ENCODE measurements around the gene ADGRG1. TPM values are rescaled to one million over a fixed set of nuclear protein-coding genes. Genes with fewer than 3 reads are reported as not detected.

The ADGRG1 gene
- total RNA-seq, 1 donor from 2014 or later, result 19.7 TPM

DNA sequence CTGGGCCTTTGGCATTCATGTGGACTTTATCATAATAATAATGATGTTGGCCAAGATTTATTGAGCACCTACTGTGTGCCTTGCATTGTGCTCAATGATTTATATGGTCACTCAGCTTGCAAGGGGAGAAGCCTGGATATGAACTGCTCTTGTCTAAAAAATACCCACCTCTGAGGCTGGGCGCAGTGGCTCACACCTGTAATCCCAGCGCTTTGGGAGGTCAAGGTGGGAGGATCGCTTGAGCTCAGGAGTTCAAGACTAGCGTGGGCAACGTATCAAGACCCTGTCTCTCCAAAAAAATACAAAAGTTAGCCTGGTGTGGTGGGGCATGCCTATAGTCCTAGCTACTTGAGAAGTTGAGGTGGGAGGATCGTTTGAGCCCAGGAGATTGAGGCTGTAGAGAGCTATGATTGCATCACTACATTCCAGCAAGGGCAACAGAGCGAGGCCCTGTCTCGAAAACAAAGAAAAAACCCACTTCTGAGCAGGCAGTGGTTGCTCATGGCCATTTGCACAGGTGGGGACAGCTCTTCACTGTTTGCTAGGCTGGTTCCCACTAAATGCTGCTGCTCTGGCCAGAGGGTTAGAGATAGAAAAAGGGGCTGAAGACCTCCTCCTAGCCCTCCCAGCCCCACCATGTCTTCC lies 4.3 kb upstream of the ADGRG1 start:
- Mint-ChIP-seq H3K4me1 (ENCODE audit: low read depth) (peaks cover 20% of the 10 kb centered on the region), H3K27ac (no peak overlapping the region)

DNA sequence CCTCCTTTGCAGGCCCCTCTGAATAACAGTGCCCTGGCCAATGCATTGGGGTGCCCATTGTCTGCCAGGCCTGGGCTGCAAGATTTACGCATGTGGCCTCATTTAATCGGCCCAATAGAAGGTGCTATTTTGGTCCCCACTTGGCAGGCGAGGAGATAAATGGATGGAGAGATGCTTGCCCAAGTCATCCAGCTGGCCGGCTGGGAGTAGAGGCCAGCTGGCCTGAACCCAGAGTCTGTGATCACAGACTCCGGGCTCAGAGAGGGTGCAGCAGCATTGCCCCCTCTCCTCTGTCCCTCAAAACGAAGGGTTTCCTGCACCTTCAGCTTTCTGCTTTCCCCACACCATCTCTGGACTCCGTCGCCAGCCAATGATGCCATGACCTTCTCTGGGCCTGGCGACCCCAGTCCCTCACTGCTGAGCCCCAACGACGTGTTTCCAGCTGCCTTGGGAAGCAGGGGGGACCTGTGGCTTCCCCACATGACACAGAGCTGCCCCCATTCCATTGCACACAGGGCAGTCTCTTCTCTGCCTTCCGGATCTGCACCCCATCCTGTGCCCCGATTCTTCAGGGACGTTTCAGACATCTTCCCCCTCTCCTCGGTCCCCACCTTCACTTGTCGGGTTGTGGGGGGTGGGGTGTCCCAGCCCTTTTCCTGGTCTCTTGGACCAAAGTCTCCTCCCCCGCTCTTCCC lies 3.5 kb upstream of the ADGRG1 start:
- Mint-ChIP-seq H3K36me3 (ENCODE audit: insufficient read depth) (no peaks in the 10 kb centered on the region), H3K27me3 (peaks cover 27% of the 10 kb centered on the region), H3K9me3 (ENCODE audit: low read depth) (no peaks in the 10 kb centered on the region), H3K27ac (peak overlapping the region; percentile 49), H3K4me3 (ENCODE audit: low read depth) (no peak overlapping the region), H3K4me1 (ENCODE audit: low read depth) (peaks cover 13% of the 10 kb centered on the region)
- DNase-seq (ENCODE audit: low spot score, unreplicated experiment), result no peak
- TF ChIP-seq, protein P1, sequence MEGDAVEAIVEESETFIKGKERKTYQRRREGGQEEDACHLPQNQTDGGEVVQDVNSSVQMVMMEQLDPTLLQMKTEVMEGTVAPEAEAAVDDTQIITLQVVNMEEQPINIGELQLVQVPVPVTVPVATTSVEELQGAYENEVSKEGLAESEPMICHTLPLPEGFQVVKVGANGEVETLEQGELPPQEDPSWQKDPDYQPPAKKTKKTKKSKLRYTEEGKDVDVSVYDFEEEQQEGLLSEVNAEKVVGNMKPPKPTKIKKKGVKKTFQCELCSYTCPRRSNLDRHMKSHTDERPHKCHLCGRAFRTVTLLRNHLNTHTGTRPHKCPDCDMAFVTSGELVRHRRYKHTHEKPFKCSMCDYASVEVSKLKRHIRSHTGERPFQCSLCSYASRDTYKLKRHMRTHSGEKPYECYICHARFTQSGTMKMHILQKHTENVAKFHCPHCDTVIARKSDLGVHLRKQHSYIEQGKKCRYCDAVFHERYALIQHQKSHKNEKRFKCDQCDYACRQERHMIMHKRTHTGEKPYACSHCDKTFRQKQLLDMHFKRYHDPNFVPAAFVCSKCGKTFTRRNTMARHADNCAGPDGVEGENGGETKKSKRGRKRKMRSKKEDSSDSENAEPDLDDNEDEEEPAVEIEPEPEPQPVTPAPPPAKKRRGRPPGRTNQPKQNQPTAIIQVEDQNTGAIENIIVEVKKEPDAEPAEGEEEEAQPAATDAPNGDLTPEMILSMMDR (IDR thresholded peaks at IDR 0.05; ENCODE audit: unreplicated experiment), result no peak

More for the DNA sequence above, 4.3 kb upstream of the ADGRG1 start:
- no peak for DNase-seq (ENCODE audit: low spot score, unreplicated experiment)
- H3K4me3 Mint-ChIP-seq (ENCODE audit: low read depth), result no peak overlapping the region
- H3K9me3 Mint-ChIP-seq (ENCODE audit: low read depth), result no peaks in the 10 kb centered on the region
- peaks cover 27% of the 10 kb centered on the region for H3K27me3 Mint-ChIP-seq
- TF ChIP-seq, protein P1 (IDR thresholded peaks at IDR 0.05; ENCODE audit: unreplicated experiment), result no peak
- no peaks in the 10 kb centered on the region for H3K36me3 Mint-ChIP-seq (ENCODE audit: insufficient read depth)

DNA sequence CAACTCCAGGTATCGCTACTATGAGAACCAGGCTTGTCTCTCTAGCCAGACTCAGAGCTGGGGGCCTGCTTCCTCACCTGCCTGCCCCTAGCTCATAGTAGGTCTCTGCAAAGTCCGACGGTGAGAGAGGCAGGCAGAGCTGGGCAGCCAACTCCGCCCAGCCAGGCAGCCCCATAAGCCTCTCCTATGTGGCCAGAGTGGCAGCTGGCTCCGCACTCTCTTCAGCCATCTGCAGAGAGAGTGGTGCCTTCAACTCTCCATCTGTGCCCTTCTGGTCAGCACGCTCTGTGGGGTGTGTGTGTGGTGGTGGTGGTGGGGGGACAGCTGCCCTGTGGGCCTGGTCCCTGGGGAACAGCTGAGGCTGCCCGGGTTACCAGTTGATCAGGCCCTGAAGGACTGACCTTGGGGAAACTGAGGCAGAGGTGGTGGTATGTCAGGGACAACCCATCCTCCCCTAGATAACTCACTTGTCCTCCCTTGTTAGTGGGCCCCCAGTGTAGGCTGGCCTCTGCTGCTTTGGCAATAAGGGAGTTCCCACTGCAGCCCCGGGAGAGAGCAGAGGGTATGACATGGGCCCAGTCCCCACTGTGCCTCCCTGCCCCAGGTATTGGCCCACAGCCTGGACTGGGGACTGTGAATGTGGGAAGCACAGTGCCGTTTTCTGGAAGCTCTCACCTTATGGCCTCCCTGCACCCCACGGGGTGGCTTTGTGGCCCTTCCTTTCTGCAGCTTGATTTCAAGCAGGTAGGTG lies 1.8 kb upstream of the ADGRG1 start:
- Mint-ChIP-seq H3K9me3 (ENCODE audit: low read depth) (no peaks in the 10 kb centered on the region), H3K36me3 (ENCODE audit: insufficient read depth) (no peaks in the 10 kb centered on the region), H3K27ac (no peak overlapping the region), H3K27me3 (peaks cover 37% of the 10 kb centered on the region), H3K4me3 (ENCODE audit: low read depth) (no peak overlapping the region), H3K4me1 (ENCODE audit: low read depth) (peaks cover 10% of the 10 kb centered on the region)
- TF ChIP-seq, protein P1 (IDR thresholded peaks at IDR 0.05; ENCODE audit: unreplicated experiment), result no peak
- DNase-seq (ENCODE audit: low spot score, unreplicated experiment), result no peak

DNA sequence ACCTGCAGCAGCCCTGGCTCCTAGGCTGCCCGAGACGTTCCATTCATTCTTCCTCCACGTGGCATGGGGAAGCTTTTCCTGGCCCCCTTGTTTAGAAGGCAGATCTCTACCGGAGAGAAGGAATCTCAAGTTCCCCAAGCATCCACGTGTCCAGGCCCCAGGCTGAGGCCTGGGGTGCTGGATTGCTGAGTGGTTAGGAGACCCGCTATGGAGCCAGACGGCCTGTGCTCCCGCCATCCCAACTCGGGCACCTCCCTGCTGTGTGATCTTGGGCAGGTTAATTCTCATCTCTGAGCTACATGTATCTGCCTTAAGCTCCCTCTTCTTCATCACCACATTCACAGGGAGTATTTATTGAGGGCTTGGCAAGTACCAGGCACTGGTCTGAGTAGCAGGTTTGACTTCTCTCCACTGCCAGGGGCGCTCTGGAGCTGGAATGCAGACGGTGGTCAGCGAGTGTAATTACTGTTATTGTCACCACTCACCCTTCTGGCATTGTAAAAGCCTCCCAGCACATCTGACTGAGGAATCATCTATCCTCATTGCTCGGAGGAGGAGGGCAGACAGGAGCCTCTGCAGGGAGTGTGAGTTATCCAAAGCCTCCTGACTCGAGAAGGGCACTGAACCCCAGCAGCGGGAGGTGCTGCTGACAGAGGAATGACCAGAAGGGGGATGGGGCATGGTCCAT lies 1.1 kb upstream of the ADGRG1 start:
- no peak overlapping the region for H3K4me3 Mint-ChIP-seq (ENCODE audit: low read depth)
- H3K27ac Mint-ChIP-seq, result no peak overlapping the region
- H3K27me3 Mint-ChIP-seq, result peaks cover 37% of the 10 kb centered on the region
- H3K36me3 Mint-ChIP-seq (ENCODE audit: insufficient read depth), result no peaks in the 10 kb centered on the region
- TF ChIP-seq, protein P1 (IDR thresholded peaks at IDR 0.05; ENCODE audit: unreplicated experiment), result peak; percentile 27
- DNase-seq (ENCODE audit: low spot score, unreplicated experiment), result no peak
- peaks cover 10% of the 10 kb centered on the region for H3K4me1 Mint-ChIP-seq (ENCODE audit: low read depth)
- no peaks in the 10 kb centered on the region for H3K9me3 Mint-ChIP-seq (ENCODE audit: low read depth)

DNA sequence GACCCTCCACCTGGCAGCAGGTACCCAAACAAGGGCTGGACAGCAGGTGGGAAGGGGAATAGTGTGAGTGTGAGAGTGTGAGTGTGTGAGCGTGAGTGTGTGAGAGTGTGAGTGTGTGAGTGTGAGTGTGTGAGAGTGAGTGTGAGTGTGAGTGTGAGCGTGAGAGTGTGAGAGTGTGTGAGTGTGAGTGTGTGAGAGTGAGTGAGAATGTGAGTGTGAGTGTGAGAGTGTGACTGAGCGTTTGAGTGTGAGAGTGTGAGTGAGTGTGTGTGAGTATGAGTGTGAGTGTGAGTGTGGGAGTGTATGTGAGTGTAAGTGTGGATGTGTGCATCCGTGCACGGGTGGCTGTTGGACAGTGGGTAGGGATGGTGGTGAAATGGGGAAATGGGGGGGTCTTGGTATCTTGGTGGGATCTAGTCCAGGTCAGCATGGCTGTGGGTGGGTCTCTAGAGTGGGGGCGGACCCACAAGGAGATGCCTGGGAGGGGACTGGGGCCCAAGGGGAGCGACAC lies 408 bp downstream of the ADGRG1 start:
- Mint-ChIP-seq H3K4me3 (ENCODE audit: low read depth) (no peak overlapping the region), H3K36me3 (ENCODE audit: insufficient read depth) (no peaks in the 10 kb centered on the region), H3K27me3 (peaks cover 37% of the 10 kb centered on the region), H3K27ac (peak overlapping the region; percentile 68), H3K9me3 (ENCODE audit: low read depth) (no peaks in the 10 kb centered on the region), H3K4me1 (ENCODE audit: low read depth) (peaks cover 8% of the 10 kb centered on the region)
- TF ChIP-seq, protein P1 (IDR thresholded peaks at IDR 0.05; ENCODE audit: unreplicated experiment), result no peak
- DNase-seq (ENCODE audit: low spot score, unreplicated experiment), result no peak

Measured in progenitor cell of endocrine pancreas (in vitro differentiated cells).